ENCODE measurements around the gene ZFX.
"Not testable (repeated sequence)": the region's sequence is repeated elsewhere in the genome, so short reads cannot be mapped to it uniquely, and the experiment has no call there.

ZFX gene

GRCh38 chrX:24149351-24150050 lies at the start of gene ZFX:
Gene ZFX (plus strand): TSS chrX:24149729. CDS start chrX:24172743, 23,014 bp downstream.
- no peak for DNase-seq

- no peak for DNase-seq
Observed at GRCh38 chrX:24100713-24101112, 48.8 kb upstream of the ZFX start.

GRCh38 chrX:24110069-24110468 lies 39.5 kb upstream of the ZFX start:
- no peak for DNase-seq

- no peak for DNase-seq
Observed at GRCh38 chrX:24113181-24113580, 36.3 kb upstream of the ZFX start.

GRCh38 chrX:24117258-24117657 lies 32.3 kb upstream of the ZFX start:
- DNase-seq = no peak

- no peak for DNase-seq
Observed at GRCh38 chrX:24124244-24124799, 25.2 kb upstream of the ZFX start.

- no peak for DNase-seq
Observed at GRCh38 chrX:24125028-24125612, 24.4 kb upstream of the ZFX start.

- DNase-seq = no peak
Observed at GRCh38 chrX:24131476-24131875, 18.1 kb upstream of the ZFX start.

GRCh38 chrX:24133312-24133711 lies 16.2 kb upstream of the ZFX start:
- DNase-seq = no peak

- not testable (repeated sequence) for DNase-seq
Observed at GRCh38 chrX:24135768-24136167, 13.8 kb upstream of the ZFX start.

- DNase-seq = no peak
Observed at GRCh38 chrX:24137192-24137591, 12.3 kb upstream of the ZFX start.

GRCh38 chrX:24143982-24144381 lies 5.5 kb upstream of the ZFX start:
- not testable (repeated sequence) for DNase-seq

- DNase-seq = no peak
Observed at GRCh38 chrX:24144528-24144927, 5.0 kb upstream of the ZFX start.

GRCh38 chrX:24145303-24146186 lies 4.0 kb upstream of the ZFX start:
- no peak for DNase-seq

- DNase-seq = no peak
Observed at GRCh38 chrX:24146283-24146949, 3.1 kb upstream of the ZFX start.

- no peak for DNase-seq
Observed at GRCh38 chrX:24147165-24147564, 2.4 kb upstream of the ZFX start.

- DNase-seq = no peak
Observed at GRCh38 chrX:24148121-24148520, 1.4 kb upstream of the ZFX start.

- no peak for DNase-seq
Observed at GRCh38 chrX:24148535-24149350, 786 bp upstream of the ZFX start.

GRCh38 chrX:24150051-24150790 lies 692 bp downstream of the ZFX start:
- peak; percentile 26 for DNase-seq

GRCh38 chrX:24150898-24151297 lies 1.4 kb downstream of the ZFX start:
- DNase-seq = no peak

GRCh38 chrX:24151513-24151912 lies 2.0 kb downstream of the ZFX start:
- DNase-seq = no peak

Measured in DMS79 (cell line).